ENCODE results near the gene TNIP1.

TNIP1 gene

GRCh38 chr5:151064916-151065499, 15.8 kb downstream of the TNIP1 start:
- no peak for DNase-seq (ENCODE audit: low spot score)

DNA sequence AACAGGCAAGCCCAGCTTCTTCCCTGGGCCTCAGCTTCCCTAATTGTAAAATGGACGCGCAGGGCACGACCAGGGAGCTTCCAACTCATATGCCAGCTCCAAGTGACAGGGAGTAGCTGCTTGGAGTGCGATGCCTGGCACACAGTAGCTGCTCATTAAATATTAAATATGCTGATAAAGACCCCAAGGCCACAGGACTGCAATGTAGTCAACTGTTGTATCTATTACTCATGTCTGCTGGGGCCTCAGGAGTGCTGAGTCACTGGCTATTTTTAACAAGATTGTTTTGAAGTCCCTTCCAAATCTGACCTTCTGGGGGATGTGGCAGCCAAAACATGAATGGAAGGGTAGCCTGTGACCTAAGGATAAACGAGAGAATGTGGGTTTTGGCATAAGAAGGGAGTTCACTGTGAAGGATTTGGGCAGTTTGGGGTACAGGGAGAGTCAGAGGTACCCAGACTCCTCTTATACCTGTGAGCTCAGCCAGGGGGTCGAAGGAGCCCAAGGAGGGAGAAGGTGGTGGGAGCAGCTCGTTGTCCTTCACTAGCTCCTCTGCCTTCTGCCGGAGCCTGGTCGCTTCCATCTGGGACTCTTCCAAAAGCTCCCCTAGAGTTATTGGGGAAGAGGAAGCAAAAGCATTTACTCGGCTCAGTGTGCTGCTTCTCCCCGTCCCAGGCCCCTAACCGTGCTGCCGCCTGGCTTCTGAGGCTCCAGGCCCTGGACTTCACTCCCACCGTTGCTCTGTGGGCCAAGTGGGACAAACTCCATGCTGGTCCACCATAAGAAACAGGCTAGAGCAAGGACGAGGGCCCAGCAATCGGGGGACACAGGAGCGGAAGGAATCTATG, 17.5 kb downstream of the TNIP1 start:
- DNase-seq (ENCODE audit: low spot score): no peak

DNA sequence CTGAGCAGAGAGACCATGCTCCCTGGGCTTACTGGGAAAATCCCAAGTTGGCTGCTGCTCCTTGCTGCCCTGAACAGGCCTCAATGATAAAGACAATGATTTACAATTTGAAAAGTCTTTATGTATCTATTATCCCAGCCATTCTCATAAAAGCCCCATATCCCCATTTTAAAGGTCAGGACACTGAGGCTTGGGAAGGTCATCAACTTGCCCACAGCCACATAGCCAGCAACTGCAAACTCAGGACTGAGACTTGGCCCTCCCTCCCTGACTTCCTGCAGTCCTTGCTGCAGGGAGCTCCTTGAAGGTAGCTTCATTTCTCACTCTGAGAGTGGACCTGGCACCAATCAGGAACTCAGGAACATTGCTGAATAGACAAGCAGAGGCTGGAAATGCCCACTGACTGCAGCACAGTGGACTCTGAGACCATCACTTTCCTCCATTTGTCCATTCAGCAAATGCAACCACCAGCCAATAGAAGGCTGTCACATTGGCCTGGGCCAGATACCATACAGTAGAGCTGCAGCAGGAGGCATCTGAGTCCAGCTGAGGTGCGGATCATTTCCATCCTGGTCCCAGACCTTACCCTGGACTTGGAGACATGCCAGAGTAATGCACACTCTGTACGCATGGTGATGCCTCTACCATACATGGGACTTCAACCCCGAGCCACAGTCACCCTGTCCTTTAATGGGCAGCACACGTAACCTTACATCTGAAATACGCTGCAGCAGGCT, 18.3 kb downstream of the TNIP1 start:
- no peak for DNase-seq (ENCODE audit: low spot score)

DNA sequence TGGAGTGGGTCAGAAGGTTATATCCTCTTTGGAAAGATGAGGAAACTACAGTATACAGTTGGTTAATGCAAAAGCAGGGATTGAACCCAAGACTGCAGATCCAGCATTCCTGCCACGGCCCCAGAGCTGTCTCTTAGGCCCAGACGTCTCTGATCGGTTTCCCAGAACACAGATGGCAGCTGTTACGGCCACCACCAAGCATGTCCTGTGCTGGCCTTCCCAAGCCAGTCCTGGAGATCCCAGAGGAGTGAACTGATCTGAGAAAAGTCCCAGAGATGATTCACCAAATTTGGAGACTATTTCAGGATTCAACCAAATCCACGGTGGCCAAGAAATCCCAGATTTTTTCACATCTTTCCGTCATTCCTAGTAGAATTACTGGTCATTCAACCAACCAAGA, 20.1 kb downstream of the TNIP1 start:
- DNase-seq (ENCODE audit: low spot score): no peak

- DNase-seq (ENCODE audit: low spot score): no peak
Measured at GRCh38 chr5:151058891-151059489, 21.8 kb downstream of the TNIP1 start.

DNA sequence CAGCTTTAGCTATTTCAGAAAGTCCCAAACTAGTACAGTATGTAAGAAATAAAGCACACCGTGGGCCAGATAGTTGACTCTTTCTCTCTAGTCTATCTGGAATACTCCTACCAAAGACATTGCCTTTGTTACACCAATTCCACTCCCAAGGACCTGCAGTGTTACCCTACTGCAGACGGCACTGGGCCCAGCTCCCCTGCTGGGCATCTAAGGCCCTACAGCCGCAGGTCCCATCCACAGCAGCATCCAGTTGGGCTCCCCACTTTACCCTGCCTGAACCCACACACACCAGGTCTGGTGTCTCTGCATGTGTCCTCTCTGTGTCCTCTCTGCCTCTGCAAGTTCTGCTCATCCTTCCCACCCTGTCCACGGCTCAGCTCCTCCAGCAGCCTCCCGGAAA, 22.5 kb downstream of the TNIP1 start:
- no peak for DNase-seq (ENCODE audit: low spot score)

GRCh38 chr5:151056379-151057325, 24.2 kb downstream of the TNIP1 start:
- no peak for DNase-seq (ENCODE audit: low spot score)

DNA sequence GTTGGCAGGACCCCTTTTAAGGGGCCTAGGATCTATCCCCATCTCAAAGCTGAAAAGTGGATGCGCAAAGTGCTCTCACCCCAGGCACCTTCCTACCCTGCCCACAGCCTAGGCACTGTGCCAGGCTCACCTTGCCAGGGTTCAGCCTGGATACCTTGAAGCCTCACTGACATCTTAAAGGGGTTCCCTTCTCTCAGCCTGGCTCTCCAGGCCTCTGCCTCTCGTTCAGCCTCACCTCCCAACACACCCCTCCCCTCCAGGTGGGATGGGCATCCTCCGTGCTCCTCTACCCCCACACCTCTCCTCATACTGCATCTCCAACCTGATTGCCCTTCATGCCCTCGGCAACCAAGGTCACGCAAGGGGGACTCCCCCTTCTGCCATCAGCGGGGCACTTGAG, 25.5 kb downstream of the TNIP1 start:
- DNase-seq (ENCODE audit: low spot score): no peak

DNA sequence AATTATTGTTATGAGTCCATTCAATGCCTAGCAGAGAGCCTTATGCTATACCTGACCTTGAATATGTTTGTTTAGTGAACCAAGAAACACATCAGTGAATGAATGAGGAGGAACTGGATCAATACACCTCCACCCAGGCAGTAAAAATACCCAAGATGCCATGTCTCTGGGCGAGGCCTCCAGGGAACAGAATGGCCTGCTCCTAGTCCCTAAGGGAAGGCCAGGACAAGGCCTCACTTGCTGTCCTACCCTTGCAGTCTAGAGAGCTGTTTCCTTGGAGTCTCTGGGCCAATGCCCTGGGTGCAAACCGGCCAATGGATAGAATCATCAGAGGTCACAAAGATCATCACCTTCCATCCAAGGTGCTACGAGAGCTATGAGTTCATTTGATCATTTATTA, 26.1 kb downstream of the TNIP1 start:
- DNase-seq (ENCODE audit: low spot score): no peak

GRCh38 chr5:151053796-151054462, 26.9 kb downstream of the TNIP1 start:
- no peak for DNase-seq (ENCODE audit: low spot score)

DNA sequence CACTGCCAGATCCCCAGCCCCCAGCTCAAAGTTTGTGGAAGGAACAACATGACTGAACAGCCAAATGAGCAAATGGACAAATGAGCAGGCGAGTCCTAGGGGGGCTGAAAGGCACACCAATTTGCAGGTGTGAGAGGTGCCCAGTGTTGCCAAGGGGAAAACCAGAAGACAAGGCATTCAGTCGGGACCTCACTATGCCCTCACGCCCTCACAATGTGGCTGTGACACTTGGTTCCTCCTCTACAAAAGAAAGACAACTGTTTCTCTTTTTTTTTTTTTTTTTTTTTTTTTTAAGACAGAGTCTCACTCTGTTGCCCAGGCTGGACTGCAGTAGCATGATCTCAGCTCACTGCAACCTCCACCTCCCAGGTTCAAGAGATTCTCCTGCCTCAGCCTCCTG, 28.0 kb downstream of the TNIP1 start:
- DNase-seq (ENCODE audit: low spot score): no peak

- no peak for DNase-seq (ENCODE audit: low spot score)
Measured at GRCh38 chr5:151051931-151052608, 28.8 kb downstream of the TNIP1 start.

- peak; percentile 78 for DNase-seq (ENCODE audit: low spot score)
Measured at GRCh38 chr5:151051066-151051930, 29.5 kb downstream of the TNIP1 start.

GRCh38 chr5:151048526-151048925, 32.3 kb downstream of the TNIP1 start:
- no peak for DNase-seq (ENCODE audit: low spot score)

- DNase-seq (ENCODE audit: low spot score): no peak
Measured at GRCh38 chr5:151047814-151048425, 32.9 kb downstream of the TNIP1 start.

DNA sequence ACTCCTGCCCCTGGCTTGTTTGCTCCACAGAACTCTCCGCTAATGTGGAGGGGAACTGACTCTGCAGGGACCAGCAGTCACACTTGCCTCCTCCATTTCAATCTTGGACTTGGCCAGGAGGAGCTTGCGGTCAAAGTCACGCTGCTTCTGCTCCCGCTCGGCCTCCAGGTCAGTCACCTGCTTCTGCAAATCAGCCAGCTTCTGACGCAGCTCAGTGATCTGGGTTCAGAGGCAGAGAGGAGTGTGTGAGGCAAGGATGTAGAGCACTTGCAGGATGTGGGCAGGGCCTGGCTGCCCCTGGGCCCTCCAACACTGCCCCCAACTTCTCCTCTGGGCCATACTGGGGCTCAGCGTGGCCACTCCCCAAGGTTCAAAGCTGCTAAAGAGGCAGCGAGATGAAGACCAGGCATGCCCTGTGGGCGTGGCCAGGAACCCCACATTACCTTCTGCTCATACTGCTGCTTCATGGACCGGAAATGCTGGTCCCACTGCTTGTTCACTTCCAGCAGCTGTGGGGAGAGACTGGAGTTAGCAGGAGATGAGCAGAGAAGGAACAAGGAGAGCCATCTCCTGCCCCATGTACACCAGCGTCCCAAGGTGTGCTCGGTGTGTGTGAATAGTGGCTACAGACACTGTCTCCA, 38.3 kb downstream of the TNIP1 start:
- DNase-seq (ENCODE audit: low spot score): no peak

- DNase-seq (ENCODE audit: low spot score): no peak
Measured at GRCh38 chr5:151041577-151042268, 39.1 kb downstream of the TNIP1 start.

DNA sequence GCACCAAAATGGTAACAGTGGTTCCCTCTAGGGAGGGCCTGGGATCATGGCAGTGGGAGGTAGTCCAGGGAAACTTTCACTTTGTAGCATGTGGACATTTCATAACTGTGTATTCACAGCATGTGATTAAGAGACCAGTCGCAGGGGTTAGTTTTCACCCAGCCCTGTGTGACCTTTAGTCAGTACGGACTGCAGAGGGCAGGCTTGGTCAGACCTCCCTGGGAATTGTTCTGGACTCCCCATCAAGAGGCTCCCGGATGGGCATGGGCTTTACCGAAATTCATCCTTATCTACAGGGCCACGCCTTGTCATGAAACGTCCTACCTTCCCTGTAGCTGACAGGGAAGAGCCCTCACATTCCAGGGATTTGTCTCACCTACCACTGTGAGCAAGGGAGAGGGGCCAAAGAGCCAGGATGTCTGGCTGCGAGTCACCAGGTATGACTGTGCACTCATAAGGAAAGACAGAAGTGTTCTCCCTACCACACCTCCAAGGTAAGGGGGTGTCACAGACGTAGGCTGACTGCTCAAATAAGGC, 40.6 kb downstream of the TNIP1 start:
- DNase-seq (ENCODE audit: low spot score): no peak

Measured in HuH-7.5 (cell line).